GM19468 (cell line): ENCODE measurements around the gene SLC22A8.
"Not testable (repeated sequence)": the region's sequence is repeated elsewhere in the genome, so short reads cannot be mapped to it uniquely, and the experiment has no call there.

Experiments used
- ATAC-seq: cut with Tn5 transposase; IDR thresholded peaks from one replicate; pipeline ENCODE4 v1.9.1; 2021; ENCODE audit warnings: mild to moderate bottlenecking, moderate library complexity, moderate number of reproducible peaks; ENCODE audit not compliant: unreplicated experiment; ENCODE audit errors: extremely low read depth

Gene SLC22A8, protein sequence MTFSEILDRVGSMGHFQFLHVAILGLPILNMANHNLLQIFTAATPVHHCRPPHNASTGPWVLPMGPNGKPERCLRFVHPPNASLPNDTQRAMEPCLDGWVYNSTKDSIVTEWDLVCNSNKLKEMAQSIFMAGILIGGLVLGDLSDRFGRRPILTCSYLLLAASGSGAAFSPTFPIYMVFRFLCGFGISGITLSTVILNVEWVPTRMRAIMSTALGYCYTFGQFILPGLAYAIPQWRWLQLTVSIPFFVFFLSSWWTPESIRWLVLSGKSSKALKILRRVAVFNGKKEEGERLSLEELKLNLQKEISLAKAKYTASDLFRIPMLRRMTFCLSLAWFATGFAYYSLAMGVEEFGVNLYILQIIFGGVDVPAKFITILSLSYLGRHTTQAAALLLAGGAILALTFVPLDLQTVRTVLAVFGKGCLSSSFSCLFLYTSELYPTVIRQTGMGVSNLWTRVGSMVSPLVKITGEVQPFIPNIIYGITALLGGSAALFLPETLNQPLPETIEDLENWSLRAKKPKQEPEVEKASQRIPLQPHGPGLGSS

DNA sequence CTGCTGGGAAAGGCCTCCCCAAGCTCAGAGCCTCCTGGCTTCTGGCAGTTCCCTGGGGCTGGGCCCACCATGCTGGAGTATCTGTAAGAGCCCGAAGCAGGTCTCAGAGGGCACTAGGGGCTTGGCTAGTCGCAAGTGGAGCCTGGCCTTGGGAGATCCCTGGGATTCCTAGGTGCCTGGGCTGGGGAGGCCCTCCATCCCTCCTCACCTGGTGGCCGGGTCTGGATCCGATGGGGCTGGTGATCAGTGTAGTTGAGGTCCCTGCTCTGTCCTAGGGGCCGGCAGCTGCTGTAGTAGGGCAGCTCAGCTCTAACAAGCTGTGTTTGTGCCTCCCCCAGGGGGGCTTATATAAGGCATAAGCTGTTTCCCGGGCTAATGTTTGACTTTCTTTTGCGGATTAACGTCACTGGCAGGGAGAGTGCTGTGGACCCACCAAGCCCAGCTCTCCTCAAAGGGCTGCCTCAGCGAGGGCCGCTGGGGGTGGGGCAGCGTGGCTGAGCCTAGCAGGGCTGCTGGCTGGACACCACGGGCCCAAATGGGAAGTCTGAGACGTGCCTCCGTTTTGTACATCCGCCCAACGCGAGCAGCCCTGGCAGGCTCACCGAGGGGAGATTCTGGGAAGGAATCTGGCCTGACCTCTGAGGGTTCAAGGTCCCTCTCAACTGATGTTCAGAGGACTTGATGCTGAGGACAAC lies at the start of gene SLC22A8:
SLC22A8 (minus strand) TSS at position 321 of the 695 bp plus-strand sequence. CDS start 883 bp downstream, outside the sequence.
- no peak for ATAC-seq

DNA sequence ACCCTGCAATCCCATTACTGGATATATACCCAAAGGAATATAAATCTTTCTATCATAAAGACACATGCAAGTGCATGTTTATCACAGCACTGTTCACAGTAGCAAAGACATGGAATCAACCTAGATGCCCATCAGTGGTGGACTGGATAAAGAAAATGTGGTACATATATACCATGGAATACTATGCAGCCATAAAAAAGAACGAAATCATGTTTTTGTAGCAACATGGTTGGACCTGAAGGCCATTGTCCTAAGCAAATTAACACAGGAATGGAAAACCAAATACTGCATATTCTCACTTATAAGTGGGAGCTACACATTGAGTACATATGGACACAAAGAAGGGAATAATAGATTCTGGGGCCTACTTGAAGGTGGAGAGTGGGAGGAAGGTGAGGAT lies 30.6 kb upstream of the SLC22A8 start:
- not testable (repeated sequence) for ATAC-seq

DNA sequence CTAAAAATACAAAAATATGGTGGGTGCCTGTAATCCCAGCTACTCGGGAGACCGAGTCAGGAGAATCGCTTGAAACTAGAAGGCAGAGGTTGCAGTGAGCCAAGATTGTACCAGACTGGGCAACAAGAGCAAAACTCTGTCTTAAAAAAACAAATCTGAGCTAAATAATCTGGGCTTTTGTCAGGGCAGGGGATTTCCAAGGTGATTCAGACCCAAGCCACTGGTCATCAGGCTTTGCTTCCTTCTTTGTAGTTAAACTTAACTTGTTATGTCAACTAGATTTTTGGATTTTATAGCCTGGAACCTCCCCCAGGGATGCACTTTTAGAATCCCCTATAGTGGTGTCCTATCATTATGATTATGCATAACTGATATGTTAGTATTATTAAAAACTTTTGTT lies 27.0 kb upstream of the SLC22A8 start:
- ATAC-seq = no peak

DNA sequence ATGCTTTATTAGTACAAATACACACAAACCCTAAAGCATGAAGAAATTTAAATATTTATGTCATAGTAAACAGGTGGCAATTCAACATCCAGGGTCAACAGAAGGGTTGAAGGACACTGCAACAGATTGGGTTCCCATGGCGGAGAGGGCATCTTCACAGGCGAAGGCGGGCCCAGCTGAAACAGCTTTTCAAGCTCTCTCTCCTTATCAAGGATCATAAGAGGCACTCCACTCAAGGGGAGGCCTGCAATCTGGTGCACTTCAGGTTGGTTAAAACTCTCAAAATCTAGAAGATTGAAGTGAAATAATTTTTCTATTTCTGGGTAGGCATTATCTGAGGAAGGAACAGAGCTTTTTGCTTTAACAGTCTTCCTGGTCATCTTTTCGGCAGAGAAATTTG lies 16.8 kb upstream of the SLC22A8 start:
- no peak for ATAC-seq

DNA sequence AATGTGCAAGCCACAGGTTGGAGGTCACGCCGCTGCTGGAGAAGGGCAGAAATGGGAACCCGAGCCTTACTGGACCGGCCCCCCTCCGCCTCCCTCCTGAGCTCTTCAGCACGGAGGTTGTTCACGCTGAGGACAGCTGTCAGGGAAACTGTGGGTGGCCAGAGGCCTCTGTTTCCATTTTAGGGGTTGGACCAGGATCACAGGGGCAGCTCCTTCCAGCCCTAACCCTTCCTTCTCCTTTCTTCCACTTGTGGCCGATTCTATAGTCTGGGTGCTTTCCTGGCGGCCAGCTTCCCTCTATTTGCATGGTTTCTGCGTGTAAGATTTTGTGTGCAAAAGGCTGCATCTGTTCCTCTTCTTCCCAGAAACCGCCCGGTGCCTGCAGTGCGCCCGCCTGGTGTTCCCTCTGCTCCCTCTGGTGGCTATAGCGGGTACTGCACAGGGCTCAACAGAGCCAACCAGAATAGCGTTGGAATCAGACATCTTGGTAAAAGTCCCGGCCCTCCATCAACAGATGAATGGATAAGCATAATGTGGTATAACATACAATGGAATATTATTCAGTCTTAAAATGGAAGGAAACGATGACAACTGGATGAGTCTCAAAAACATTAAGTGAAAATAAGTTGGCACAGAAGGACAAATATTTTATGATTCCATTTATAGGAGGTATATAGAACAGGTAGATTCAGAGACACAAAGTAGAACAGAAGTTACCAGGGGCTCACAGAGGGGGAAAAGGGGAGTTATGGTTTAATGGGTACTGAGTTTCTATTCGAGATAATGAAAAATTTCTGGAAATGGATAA lies 8.4 kb upstream of the SLC22A8 start:
- ATAC-seq = no peak

DNA sequence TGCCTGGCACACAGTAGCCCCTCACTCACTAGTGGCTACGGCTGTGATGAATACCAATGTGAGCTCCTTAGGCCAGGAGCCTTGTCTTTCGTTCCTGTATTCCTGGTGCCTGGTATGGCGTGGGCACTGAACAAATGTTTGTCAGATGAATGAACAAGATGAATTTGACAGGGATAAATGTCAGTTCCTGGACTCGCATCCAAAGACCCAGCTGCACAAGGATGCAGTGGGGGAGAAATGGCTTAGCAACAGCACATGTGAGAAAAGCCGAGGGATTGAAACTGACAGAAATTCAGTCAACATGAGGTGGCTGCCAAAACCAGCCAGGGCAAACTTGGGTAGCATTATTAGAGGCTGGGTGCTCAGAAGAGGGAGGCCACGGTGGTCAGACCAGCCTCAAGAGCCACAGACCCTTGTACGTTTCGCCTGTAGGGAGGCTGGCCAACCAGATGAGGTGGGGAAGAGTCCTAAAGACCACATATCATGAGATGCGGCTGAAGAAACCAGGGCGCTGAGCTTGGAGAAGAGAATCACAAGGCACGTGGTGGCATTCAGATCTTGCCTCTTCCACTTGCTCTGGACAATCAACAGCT lies 7.7 kb upstream of the SLC22A8 start:
- ATAC-seq = no peak

DNA sequence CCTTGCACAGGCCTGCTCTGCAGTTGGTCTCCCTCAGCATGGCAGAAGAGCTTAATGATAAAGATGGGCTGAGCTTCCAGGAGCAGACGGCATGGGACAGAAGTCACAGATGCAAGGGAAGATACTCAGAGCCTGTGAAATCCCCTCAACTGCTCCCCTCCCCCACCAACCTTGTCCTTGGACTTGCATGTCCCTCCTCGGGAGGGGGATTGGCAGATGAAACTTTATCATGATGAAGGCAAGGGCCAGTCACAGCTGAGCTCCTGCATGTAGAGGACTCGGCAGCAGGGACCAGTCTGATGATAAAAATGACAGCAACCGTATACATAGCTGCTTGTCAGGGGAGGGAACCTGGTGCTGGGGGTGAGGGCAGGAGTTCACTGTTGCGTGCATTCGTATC lies 6.8 kb upstream of the SLC22A8 start:
- ATAC-seq = no peak

DNA sequence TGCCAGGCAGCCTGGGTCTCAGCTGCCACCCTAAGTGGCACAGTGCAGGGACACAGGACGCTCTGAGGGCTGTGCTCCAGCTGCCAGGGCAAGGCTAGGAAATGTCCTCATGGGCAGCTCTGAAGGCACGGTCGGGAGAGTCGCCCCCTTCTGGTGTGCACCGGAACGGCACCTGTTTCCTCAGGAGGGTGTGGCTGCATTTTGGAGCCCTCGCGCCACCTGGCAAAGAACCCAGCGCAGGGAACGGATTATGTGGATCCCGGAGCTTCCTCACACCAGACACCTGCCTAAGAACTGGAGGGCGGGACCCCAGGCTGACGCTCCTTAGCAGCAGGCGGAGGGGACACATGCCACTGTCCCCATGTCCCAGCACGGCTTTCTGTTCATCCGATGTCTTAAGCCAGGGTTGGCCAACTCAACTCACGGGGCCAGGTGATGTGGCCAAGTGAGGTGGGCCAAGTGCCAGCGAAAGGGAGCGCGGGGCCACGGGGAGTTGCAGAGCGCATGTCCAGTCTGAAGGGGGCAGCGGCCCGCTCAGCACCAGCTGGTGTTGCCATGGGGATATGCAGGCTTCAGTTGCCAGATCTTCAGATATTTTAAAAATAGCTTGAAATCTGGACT lies 5.1 kb upstream of the SLC22A8 start:
- ATAC-seq = no peak

DNA sequence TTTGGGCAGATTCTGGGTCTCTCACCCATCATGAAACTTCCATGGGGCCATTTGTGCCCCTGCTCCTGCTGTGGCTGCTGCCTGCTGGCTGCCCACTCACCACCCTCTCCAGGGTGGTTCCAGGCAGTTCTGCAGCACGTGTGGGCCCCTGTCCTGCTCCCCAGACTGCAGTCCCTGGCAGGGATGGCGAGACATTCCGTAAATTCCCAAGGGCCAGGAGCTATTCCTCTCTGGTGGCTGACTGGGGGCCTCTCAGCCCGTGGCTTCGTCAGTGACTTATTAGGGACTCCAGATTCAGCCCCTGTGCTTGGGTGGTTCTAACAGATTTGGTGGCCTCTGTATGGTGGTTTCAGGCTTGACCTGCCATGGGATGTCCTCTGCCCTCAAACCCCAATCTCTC lies 3.9 kb upstream of the SLC22A8 start:
- no peak for ATAC-seq

DNA sequence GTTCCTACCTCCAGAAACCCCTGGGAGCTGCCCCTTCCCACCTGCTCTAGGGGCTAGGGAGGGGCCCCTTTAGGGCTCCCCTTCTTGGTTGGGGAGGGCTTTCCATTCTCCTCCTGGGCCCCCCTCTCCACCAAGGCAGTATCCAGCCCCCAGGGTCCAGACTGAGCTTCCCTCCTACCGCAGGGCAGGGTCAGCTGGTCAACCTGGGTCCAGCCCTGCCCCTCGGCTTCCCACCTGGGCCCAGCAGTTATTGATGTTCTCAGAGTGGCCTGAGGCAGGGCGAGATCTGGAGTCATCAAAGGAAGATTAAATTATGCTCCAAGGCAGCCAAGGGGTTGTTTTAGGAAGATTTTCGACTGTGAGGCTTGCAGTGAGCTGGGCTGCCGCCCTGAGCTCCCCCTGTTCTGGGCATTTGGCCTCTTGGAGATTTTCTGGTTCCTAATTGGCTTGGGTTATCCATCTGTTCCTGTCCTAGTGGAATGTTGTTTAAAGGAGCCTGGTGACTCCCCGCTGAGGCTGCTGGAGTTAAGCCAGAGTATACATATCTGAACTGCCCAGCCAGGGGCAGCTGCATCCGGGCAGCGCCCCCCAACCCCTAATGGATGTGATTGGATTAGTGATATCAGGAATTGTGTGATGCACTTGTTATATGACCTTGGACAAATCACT lies 1.8 kb upstream of the SLC22A8 start:
- ATAC-seq = no peak

DNA sequence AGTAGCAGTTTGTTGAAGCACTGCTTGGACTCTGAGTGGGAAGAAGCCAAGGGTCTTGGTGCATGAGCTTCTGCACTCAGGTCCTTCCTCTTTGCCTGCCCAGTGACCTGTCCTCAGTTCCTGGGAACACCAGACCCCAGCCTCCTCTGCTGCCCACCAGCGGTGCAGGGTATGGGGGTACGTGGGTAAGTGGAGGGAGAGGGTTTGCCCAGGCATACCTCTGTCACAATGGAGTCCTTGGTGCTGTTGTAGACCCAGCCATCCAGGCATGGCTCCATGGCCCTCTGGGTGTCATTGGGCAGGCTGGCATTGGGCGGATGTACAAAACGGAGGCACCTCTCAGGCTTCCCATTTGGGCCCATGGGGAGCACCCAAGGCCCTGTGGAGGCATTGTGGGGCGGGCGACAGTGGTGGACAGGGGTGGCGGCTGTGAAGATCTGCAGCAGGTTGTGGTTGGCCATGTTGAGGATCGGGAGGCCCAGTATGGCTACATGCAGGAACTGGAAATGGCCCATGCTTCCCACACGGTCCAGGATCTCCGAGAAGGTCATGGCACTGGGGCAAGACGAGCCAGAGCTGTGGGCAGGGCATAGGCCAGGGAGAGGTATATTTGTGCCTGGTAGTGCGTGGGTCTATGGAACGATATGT lies 1.1 kb downstream of the SLC22A8 start:
- no peak for ATAC-seq

DNA sequence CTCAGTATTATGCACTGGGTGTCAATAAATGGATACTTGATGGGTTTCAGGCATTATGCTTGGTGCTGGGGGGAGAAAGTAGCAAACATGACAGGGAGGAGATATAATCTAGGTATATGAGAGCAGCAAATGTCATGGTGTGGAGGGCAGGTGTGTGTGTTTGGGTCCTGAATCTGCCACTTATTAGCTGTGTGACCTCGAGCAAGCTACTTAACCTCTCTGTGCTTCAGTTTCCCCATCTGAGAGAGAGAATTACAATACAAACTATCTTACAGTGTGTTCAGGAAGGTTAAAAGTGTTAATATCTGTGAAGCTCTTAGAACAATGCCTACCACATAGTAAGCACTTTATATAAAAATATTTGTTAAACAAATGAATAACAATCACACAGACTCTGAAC lies 2.8 kb downstream of the SLC22A8 start:
- ATAC-seq = no peak

DNA sequence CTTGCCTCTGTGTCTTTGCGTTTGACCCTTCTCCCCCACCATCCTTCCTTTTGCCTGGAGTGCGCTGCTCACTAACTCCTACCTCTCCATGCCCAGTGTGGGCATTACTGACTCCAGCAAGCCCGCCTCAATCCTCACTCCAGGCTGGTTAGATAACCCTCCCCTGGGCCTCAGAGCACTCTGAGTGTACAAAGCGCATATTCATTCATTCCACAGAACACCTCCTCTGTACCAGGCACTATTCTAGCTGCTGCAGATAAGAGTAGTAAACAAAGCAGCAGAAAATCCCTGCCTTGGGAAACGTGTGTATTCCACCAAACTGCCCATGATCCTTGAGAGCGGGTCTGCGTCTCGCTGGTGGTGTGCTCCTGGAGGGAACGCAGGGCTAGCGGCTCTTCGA lies 3.2 kb downstream of the SLC22A8 start:
- no peak for ATAC-seq

DNA sequence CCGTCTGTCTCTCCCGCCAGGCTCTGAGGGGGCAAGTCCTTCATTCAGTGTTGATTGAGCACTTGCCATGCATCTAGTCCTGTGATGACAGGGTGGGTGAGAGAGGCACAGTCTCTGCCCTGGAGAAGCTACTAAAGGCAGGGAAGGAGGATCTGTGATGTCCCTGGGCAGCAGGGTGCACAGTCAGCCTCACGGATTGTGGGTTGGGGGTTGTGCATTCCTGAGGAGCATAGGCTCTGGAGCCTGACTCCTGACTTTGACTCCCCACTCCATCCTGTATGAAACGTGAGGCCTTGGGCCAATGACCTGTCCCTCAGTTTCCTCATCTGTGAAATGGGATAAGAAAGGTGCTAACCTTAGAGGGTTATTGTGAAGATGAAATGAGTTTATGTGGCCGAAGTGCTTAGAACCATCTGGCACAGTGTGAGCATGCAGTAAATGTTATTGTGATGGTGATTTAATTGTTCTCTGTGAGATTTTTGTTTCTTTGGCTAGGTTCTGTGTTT lies 4.7 kb downstream of the SLC22A8 start:
- ATAC-seq = no peak

DNA sequence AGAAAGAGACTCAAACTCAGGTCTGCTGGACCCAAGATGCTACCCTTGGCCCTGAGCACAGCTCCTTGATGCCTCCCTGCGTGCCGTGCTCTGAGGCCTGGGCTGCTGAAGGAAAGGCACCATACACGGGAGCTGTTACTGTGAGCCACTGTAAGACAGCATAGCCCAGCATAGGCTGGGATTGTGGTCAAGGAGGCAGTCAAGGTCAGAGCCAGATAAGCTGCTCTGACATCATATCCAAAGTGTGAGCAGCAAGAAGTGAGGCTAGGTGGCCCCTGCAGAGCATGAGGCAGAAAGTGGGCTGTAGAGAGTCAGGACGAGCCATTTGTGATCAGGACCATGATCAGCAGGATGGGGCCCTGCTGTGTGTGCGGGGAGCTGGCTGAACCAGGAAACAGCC lies 7.7 kb downstream of the SLC22A8 start:
- no peak for ATAC-seq

DNA sequence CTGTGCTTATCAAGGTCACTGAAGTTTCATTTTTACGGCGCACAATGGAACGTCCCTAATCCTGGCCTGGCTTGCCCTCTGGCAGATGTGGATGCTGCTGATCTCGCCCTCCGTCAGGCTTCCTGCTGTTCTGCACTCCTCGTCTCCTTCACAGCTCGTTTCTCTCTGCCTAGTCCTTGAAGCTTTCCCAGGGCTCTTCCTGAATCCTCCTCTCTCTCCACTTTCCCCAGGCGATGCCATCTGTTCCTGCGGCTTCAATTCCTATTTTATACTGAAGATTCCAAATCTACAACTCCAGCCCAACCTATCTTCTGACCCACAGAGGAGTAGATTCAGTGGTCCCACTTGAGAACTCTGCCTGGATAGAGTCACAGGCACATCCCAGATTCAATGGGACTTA lies 14.2 kb downstream of the SLC22A8 start:
- no peak for ATAC-seq

DNA sequence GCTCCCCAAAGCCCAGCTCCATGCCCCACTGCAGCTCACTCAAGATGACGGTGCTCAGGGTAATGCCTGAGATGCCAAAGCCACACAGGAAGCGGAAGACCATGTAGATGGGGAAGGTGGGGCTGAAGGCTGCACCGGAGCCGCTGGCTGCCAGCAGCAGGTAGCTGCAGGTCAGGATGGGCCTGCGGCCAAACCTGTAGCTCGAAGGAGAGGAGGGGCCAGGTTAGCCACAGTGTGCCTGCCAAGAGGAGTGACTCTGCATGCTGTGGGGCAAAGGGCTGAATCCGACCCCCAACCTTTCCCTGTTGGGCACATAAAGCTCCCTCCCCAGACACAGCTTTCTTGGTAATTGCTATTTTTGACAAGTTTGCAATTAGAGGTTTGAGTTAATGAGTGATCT lies 16.0 kb downstream of the SLC22A8 start:
- ATAC-seq = no peak

DNA sequence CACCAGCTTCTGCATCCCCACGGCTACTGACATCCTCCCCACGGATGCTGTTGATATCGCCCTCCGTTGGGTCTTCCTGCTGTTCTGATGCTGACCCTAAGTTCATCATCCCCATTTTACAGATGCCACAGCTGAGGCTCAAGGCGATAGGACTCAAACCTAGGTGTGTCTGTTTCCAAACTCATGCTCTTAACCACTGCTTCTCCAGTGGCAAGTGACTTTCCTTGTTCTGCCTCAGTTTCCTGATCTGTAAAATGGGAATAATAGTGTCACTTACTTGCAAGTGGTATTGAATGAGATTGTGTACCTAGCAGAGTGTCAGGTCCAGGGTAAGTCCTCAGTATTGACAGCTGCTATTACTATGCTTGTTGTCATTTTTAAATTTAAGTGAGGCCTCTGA lies 16.5 kb downstream of the SLC22A8 start:
- no peak for ATAC-seq

DNA sequence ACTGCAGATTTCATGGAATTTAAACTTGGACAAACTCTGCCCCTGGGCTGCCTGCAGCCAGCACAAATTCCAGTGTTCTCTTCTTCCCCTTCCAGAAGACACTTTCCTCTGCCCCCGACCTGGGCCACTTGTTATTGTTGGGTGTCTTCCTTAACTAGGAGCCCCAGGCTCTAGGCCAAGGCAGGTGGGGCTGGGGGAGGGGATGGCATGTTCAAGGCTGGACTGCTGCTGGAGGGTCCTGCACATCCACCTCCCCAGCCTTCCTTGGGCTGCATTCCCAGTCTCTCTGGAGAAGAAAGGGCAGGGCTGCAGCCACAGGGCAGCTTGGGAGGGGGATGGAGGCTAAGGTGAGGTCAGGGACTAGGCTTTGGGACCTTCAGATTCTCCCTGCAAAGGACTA lies 19.4 kb downstream of the SLC22A8 start:
- no peak for ATAC-seq
